Tibial nerve (tissue), 4 donors: Measurements from ENCODE around the gene SUGP2.

Experiments
- CTCF ChIP-seq, 5 experiments: fragments of 200-600 bp in 3 of 5; fragments of 450-650 bp in 2 of 5; sonication (generic) in 3 of 5; IDR thresholded peaks; one replicate each; pipeline ENCODE4 v1.5.1; 2016 to 2019; ENCODE audit warnings: antibody characterized with exemption in 5 of 5, mild to moderate bottlenecking in 3 of 5, moderate library complexity in 2 of 5
- EP300 ChIP-seq, 2 donors: sonication (generic); formaldehyde crosslinking; IDR thresholded peaks; one replicate each; pipeline ENCODE4 v1.6.1; 2017; ENCODE audit warnings: antibody characterized with exemption in 2 of 2, mild to moderate bottlenecking in 1 of 2
- POLR2A ChIP-seq, 2 donors: fragments of 450-650 bp; IDR thresholded peaks; one replicate each; pipeline ENCODE4 v1.6.1; 2017; ENCODE audit warnings: antibody characterized with exemption in 2 of 2, mild to moderate bottlenecking in 2 of 2, moderate library complexity in 2 of 2

DNA sequence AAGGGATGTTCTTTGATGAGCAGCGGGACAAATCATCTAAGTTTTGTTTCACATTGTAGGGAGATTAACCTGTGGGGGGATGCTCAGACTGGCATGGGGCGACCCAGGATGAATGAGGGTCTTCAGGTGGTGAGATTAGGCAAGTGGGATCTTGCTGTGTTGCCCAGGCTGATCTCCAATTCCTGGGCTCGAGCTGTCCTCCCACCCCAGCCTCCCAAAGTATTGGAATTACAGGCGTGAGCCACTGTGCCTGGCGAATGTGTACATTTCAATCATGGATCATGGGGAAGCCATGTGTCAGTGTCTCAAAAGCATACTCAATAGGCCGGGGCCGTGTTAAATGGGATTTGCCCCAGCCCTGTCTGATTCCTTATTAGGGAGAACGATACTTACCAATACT, 38.6 kb upstream of the SUGP2 start:
- TF ChIP-seq CTCF (IDR thresholded peaks at IDR 0.05) = no peak
- no peak for TF ChIP-seq POLR2A (IDR thresholded peaks at IDR 0.05)
- TF ChIP-seq EP300 (IDR thresholded peaks at IDR 0.05) = no peak
